ENCODE results near the gene ZNF799.
"Not testable (repeated sequence)": the region's sequence is repeated elsewhere in the genome, so short reads cannot be mapped to it uniquely, and the experiment has no call there.

Gene ZNF799

DNA sequence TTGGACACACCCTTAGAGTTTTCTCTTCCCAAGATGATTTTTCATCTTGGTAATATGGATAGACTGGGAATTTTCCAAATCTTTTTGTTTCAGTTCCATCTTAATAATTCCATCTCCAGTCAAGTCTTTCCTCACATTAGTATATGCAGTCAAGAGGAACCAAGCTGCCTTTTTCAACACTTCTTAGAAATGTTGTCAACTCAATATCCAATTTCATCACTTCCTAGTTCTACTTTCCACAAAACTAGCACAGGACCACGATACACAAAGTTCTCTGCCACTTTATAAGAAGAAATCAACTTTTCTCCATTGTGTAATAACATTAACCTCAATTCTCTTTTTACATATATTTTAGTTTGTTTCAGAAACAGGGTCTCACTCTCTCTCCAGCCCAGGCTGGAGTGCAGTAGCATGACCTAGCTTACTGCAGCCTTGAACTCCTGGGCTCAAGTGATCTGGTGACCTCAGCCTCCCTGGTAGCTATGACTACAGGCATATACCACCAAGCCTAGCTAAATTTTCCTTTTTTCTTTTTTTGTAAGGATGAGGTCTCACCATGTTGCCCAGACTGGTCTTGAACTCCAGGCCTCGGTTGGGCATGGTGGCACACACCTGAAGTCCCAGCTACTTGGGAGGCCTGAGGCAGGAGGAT lies 24.3 kb upstream of the ZNF799 start:
- no peaks in the 10 kb centered on the region for H3K9me2 ChIP-seq (replicated peaks; ENCODE audit: control insufficient read depth, low read length)
- no peak overlapping the region for H3K4me3 ChIP-seq (ENCODE audit: low read length)
- no peaks in the 10 kb centered on the region for H3K79me2 ChIP-seq (ENCODE audit: control insufficient read depth, low read length)
- no peaks in the 10 kb centered on the region for H3K36me3 ChIP-seq (ENCODE audit: control insufficient read depth, low read length)
- H4K20me1 ChIP-seq (ENCODE audit: control insufficient read depth, insufficient read depth, low read depth, low read length): no peaks in the 10 kb centered on the region
- no peaks in the 10 kb centered on the region for H3K27me3 ChIP-seq (ENCODE audit: control insufficient read depth, low read length)
- TF ChIP-seq EZH2phosphoT487 (IDR thresholded peaks at IDR 0.05; ENCODE audit: borderline replicate concordance, low read length): no peak
- TF ChIP-seq, protein P1, sequence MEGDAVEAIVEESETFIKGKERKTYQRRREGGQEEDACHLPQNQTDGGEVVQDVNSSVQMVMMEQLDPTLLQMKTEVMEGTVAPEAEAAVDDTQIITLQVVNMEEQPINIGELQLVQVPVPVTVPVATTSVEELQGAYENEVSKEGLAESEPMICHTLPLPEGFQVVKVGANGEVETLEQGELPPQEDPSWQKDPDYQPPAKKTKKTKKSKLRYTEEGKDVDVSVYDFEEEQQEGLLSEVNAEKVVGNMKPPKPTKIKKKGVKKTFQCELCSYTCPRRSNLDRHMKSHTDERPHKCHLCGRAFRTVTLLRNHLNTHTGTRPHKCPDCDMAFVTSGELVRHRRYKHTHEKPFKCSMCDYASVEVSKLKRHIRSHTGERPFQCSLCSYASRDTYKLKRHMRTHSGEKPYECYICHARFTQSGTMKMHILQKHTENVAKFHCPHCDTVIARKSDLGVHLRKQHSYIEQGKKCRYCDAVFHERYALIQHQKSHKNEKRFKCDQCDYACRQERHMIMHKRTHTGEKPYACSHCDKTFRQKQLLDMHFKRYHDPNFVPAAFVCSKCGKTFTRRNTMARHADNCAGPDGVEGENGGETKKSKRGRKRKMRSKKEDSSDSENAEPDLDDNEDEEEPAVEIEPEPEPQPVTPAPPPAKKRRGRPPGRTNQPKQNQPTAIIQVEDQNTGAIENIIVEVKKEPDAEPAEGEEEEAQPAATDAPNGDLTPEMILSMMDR (IDR thresholded peaks at IDR 0.05; ENCODE audit: low read depth, low read length, poor library complexity, severe bottlenecking): no peak
- H3F3A ChIP-seq (ENCODE audit: control insufficient read depth, insufficient read depth): no peaks in the 10 kb centered on the region
- no peaks in the 10 kb centered on the region for H3K4me1 ChIP-seq (ENCODE audit: control insufficient read depth, low read length)
- no peak overlapping the region for H3K27ac ChIP-seq (ENCODE audit: low read depth, low read length)
- H3K4me2 ChIP-seq (ENCODE audit: low read length): no peak overlapping the region
- no peaks in the 10 kb centered on the region for H3K9me3 ChIP-seq (ENCODE audit: control insufficient read depth, insufficient read depth, low read length)

DNA sequence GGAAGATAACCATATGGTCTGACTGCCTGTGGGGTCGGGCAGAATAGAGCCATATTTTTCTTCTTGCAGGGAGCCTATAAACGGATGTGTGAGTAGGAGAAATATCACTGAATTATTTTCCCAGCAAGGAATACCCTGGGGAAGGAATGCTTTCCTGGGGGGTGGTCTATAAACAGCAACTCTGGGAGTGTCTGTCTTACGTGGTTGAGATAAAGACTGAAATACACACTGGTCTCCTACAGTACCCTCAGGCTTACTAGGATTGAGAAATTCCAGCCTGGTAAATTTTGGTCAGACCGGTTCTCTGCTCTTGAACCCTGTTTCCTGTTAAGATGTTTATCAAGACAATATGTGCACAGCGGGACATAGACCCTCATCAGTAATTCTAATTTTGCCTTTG lies 16.2 kb upstream of the ZNF799 start:
- H3K27ac ChIP-seq (ENCODE audit: low read depth, low read length); H3K9me3 ChIP-seq (ENCODE audit: control insufficient read depth, insufficient read depth, low read length); H3K9me2 ChIP-seq (replicated peaks; ENCODE audit: control insufficient read depth, low read length); H3F3A ChIP-seq (ENCODE audit: control insufficient read depth, insufficient read depth); H3K27me3 ChIP-seq (ENCODE audit: control insufficient read depth, low read length); H4K20me1 ChIP-seq (ENCODE audit: control insufficient read depth, insufficient read depth, low read depth, low read length); H3K36me3 ChIP-seq (ENCODE audit: control insufficient read depth, low read length); H3K4me2 ChIP-seq (ENCODE audit: low read length); H3K79me2 ChIP-seq (ENCODE audit: control insufficient read depth, low read length); H3K4me1 ChIP-seq (ENCODE audit: control insufficient read depth, low read length); H3K4me3 ChIP-seq (ENCODE audit: low read length): not testable (repeated sequence)

DNA sequence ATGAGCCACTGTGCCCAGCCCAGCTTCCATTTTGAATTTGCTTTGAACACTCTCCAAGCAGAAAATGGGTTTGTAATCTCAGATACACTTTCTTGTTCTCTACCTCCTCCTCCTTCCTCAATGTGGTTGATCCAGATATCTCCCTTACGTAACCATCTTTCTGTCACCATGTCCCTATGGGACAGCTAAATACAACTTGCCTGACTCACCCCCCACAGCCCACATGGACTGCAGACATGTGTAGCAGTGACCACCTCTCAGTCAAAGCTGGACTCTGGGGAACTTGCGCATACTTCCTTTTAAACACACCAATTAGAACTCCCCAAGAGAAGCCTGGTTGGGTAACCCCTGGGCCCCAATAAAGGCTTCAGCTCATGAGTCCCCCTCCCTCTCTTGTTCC lies 10.8 kb upstream of the ZNF799 start:
- no peaks in the 10 kb centered on the region for H3K9me3 ChIP-seq (ENCODE audit: control insufficient read depth, insufficient read depth, low read length)
- H3K27me3 ChIP-seq (ENCODE audit: control insufficient read depth, low read length): no peaks in the 10 kb centered on the region
- no peaks in the 10 kb centered on the region for H3K79me2 ChIP-seq (ENCODE audit: control insufficient read depth, low read length)
- no peaks in the 10 kb centered on the region for H3K36me3 ChIP-seq (ENCODE audit: control insufficient read depth, low read length)
- H3F3A ChIP-seq (ENCODE audit: control insufficient read depth, insufficient read depth): no peaks in the 10 kb centered on the region
- no peak overlapping the region for H3K27ac ChIP-seq (ENCODE audit: low read depth, low read length)
- no peak overlapping the region for H3K4me2 ChIP-seq (ENCODE audit: low read length)
- no peaks in the 10 kb centered on the region for H3K9me2 ChIP-seq (replicated peaks; ENCODE audit: control insufficient read depth, low read length)
- no peak overlapping the region for H3K4me3 ChIP-seq (ENCODE audit: low read length)
- H3K4me1 ChIP-seq (ENCODE audit: control insufficient read depth, low read length): no peaks in the 10 kb centered on the region
- TF ChIP-seq, protein P1 (IDR thresholded peaks at IDR 0.05; ENCODE audit: low read depth, low read length, poor library complexity, severe bottlenecking): no peak
- TF ChIP-seq EZH2phosphoT487 (IDR thresholded peaks at IDR 0.05; ENCODE audit: borderline replicate concordance, low read length): no peak
- H4K20me1 ChIP-seq (ENCODE audit: control insufficient read depth, insufficient read depth, low read depth, low read length): no peaks in the 10 kb centered on the region

DNA sequence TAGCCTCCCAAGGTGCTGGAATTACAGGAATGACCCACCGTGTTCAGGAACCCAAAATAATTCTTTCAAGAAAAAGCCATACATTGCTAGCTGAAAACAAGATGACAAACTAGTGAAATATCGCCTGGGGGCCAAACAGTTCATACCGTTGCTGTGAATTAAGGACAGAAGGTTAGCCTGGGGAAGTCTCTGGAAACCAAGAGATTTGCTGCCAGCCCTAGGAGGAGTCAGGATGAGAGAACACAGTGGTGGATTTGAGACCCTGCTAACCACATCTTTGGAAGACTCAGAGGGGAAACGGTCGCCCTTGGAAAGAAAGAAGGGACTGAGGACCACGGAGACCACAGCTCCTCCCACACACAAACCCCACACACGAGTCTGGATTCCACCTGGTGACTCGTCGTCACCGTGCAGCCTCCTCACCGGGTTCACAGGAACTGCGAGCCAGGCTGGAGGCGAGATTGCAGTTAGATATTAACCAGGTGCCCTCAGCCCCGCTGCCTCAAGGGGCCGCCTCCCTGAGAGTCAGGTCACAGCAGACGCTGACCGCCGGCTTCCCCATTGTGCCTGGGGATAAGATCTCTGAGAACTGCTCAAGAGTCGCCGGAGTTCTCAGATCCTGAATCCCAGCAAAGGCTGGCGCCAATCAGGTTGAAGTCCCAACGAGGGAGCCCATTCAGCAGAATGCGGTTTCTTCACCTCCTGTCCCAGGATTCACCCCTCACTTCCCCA lies 1.0 kb downstream of the ZNF799 start:
- not testable (repeated sequence) for H4K20me1 ChIP-seq (ENCODE audit: control insufficient read depth, insufficient read depth, low read depth, low read length); H3K27ac ChIP-seq (ENCODE audit: low read depth, low read length); H3F3A ChIP-seq (ENCODE audit: control insufficient read depth, insufficient read depth)

DNA sequence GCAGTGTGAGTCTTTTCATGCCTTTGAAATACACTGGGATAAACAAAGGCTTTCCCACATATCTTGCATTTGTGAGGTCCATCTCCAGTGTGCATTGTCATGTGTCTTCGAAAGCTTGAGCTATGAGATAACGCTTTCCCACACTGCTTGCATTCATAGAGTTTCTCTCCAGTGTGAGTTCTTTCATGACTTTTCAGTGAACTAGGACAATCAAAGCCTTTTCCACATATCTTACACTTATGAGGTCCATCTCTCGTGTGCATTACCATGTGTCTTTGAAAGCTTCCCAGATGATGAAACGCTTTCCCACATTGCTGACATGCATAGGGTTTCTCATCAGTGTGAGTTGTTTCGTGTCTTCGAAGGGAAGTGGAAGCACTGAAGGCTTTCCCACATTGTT lies 9.9 kb downstream of the ZNF799 start:
- H3K9me2 ChIP-seq (replicated peaks; ENCODE audit: control insufficient read depth, low read length); H3K27ac ChIP-seq (ENCODE audit: low read depth, low read length); H3K4me1 ChIP-seq (ENCODE audit: control insufficient read depth, low read length); H3K4me2 ChIP-seq (ENCODE audit: low read length); H3K27me3 ChIP-seq (ENCODE audit: control insufficient read depth, low read length); H3K9me3 ChIP-seq (ENCODE audit: control insufficient read depth, insufficient read depth, low read length); H3K4me3 ChIP-seq (ENCODE audit: low read length); H4K20me1 ChIP-seq (ENCODE audit: control insufficient read depth, insufficient read depth, low read depth, low read length); H3K79me2 ChIP-seq (ENCODE audit: control insufficient read depth, low read length); H3F3A ChIP-seq (ENCODE audit: control insufficient read depth, insufficient read depth): not testable (repeated sequence)
- peaks cover 20% of the 10 kb centered on the region for H3K36me3 ChIP-seq (ENCODE audit: control insufficient read depth, low read length)

More for the DNA sequence above, 1.0 kb downstream of the ZNF799 start:
- not testable (repeated sequence) for H3K27me3 ChIP-seq (ENCODE audit: control insufficient read depth, low read length); H3K9me3 ChIP-seq (ENCODE audit: control insufficient read depth, insufficient read depth, low read length); H3K36me3 ChIP-seq (ENCODE audit: control insufficient read depth, low read length); H3K4me1 ChIP-seq (ENCODE audit: control insufficient read depth, low read length); H3K9me2 ChIP-seq (replicated peaks; ENCODE audit: control insufficient read depth, low read length); H3K79me2 ChIP-seq (ENCODE audit: control insufficient read depth, low read length)
- Histone ChIP-seq H3K4me3 (ENCODE audit: low read length) (peak overlapping the region; percentile 93), H3K4me2 (ENCODE audit: low read length) (peak overlapping the region; percentile 97)

DNA sequence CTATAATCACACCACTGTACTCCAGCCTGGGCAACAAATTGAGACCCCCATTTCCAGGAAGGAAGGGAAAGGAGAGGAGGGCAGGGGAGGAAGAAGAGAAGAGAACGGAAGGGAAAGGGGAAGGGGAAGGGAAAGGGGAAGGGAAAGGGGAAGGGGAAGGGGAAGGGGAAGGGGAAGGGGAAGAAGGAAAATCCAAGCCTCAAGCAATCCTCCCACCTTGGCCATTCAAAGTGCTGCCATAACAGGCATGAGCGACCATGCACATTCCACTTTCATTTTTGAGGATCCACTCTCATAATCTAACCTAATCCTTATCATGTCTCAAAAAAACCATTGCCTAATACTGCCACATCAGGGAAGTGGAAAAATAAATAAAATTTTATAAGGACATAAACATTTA lies 14.7 kb downstream of the ZNF799 start:
- not testable (repeated sequence) for H3F3A ChIP-seq (ENCODE audit: control insufficient read depth, insufficient read depth); H3K4me2 ChIP-seq (ENCODE audit: low read length); H3K27ac ChIP-seq (ENCODE audit: low read depth, low read length); H3K9me2 ChIP-seq (replicated peaks; ENCODE audit: control insufficient read depth, low read length); H3K27me3 ChIP-seq (ENCODE audit: control insufficient read depth, low read length); H3K4me1 ChIP-seq (ENCODE audit: control insufficient read depth, low read length); H4K20me1 ChIP-seq (ENCODE audit: control insufficient read depth, insufficient read depth, low read depth, low read length); H3K79me2 ChIP-seq (ENCODE audit: control insufficient read depth, low read length); H3K4me3 ChIP-seq (ENCODE audit: low read length)
- peaks cover 16% of the 10 kb centered on the region for H3K36me3 ChIP-seq (ENCODE audit: control insufficient read depth, low read length)
- peaks cover 11% of the 10 kb centered on the region; the same call in 1 of the 2 replicates for H3K9me3 ChIP-seq (ENCODE audit: control insufficient read depth, insufficient read depth, low read length)
